Osteoblast (primary cell): ENCODE results near the gene VAPA. TPM values are rescaled to one million over a fixed set of nuclear protein-coding genes. Genes with fewer than 3 reads are reported as not detected.
A peak's percentile ranks its signal among the peaks of the same experiment; 100 is the strongest.

Experiments used
- DNase-seq: peaks from one replicate; pipeline ENCODE4 v3.0.0; 2011; ENCODE audit warnings: low spot score, mixed read lengths; ENCODE audit not compliant: insufficient read length; ENCODE audit errors: missing footprints
- H2AFZ ChIP-seq: 2 replicates; pipeline ENCODE4 v1.6.0; 2011; ENCODE audit warnings: mild to moderate bottlenecking, low read length
- H3K27ac ChIP-seq: 2 replicates; pipeline ENCODE4 v1.5.1; 2011; ENCODE audit warnings: mild to moderate bottlenecking, low read depth, low read length, moderate library complexity
- H3K27me3 ChIP-seq: 2 replicates; pipeline ENCODE4 v1.6.0; 2012; ENCODE audit warnings: mild to moderate bottlenecking, control low read depth, inconsistent platforms, low read length, moderate library complexity; ENCODE audit not compliant: insufficient read depth
- H3K36me3 ChIP-seq: 2 replicates; pipeline ENCODE4 v1.5.1; 2011; ENCODE audit warnings: mild to moderate bottlenecking, low read length, control low read depth, moderate library complexity; ENCODE audit not compliant: insufficient read depth
- H3K4me1 ChIP-seq: 2 replicates; pipeline ENCODE4 v1.5.1; 2011; ENCODE audit warnings: mild to moderate bottlenecking, low read length, control low read depth, moderate library complexity; ENCODE audit not compliant: insufficient read depth
- H3K4me2 ChIP-seq: 2 replicates; pipeline ENCODE4 v1.6.0; 2011; ENCODE audit warnings: mild to moderate bottlenecking, low read length; ENCODE audit not compliant: insufficient read depth
- H3K4me3 ChIP-seq: fragments of 200-600 bp; sonication (generic); 3 replicates; pipeline ENCODE4 v1.5.1; 2012; ENCODE audit warnings: mild to moderate bottlenecking, low read length, inconsistent platforms; ENCODE audit not compliant: insufficient read depth
- H3K79me2 ChIP-seq: 2 replicates; pipeline ENCODE4 v1.6.0; 2012; ENCODE audit warnings: mild to moderate bottlenecking, low read length, control low read depth, inconsistent platforms; ENCODE audit not compliant: insufficient read depth
- H3K9me3 ChIP-seq: 2 replicates; pipeline ENCODE4 v1.5.1; 2011; ENCODE audit warnings: low read depth, low read length, control low read depth
- H4K20me1 ChIP-seq: 2 replicates; pipeline ENCODE4 v1.6.0; 2012; ENCODE audit warnings: mild to moderate bottlenecking, low read length, control low read depth; ENCODE audit not compliant: insufficient read depth
- CTCF ChIP-seq: IDR thresholded peaks from 2 replicates; pipeline ENCODE4 v1.5.1; 2011; ENCODE audit warnings: mild to moderate bottlenecking, low read depth, low read length, moderate library complexity; ENCODE audit errors: extremely low read depth
- total RNA-seq: library from RNA; depleted of rRNA; stranded (reverse); fragments of >200 nt; gene quantifications from 2 replicates; pipeline ENCODE4 v1.2.3, GENCODE V29; 2012

The VAPA gene
- total RNA-seq, result 277 and 316 TPM in 2 replicates

GRCh38 chr18:9913526-9914333 is at the start of gene VAPA:
VAPA (plus strand) TSS chr18:9914016; CDS start chr18:9914257, 241 bp downstream.
- DNase-seq, result peak; percentile 99
- Histone ChIP-seq H3K27me3 (no peaks in the 10 kb centered on the region), H3K27ac (peak within 1 kb of the TSS; percentile 96), H3K36me3 (no peaks in the 10 kb centered on the region), H3K9me3 (no peaks in the 10 kb centered on the region), H3K79me2 (peaks cover 48% of the 10 kb centered on the region), H2AFZ (peak within 1 kb of the TSS; percentile 97), H3K4me3 (peak within 1 kb of the TSS; percentile 92), H3K4me1 (peaks cover 30% of the 10 kb centered on the region), H4K20me1 (peaks cover 30% of the 10 kb centered on the region), H3K4me2 (peak within 1 kb of the TSS; percentile 91)
- no peak for TF ChIP-seq CTCF

- no peak overlapping the region for H3K4me3 ChIP-seq
- H3K9me3 ChIP-seq, result peaks cover 4% of the 10 kb centered on the region
- no peaks in the 10 kb centered on the region for H4K20me1 ChIP-seq
- H3K27ac ChIP-seq, result no peak overlapping the region
- no peak overlapping the region for H2AFZ ChIP-seq
- DNase-seq, result no peak
- TF ChIP-seq CTCF, result no peak
- no peak overlapping the region for H3K4me2 ChIP-seq
- no peaks in the 10 kb centered on the region for H3K27me3 ChIP-seq
- H3K79me2 ChIP-seq, result no peaks in the 10 kb centered on the region
- peaks cover 10% of the 10 kb centered on the region for H3K36me3 ChIP-seq
- peaks cover 22% of the 10 kb centered on the region for H3K4me1 ChIP-seq
Observed at GRCh38 chr18:9865764-9866490, 47.9 kb upstream of the VAPA start.

- peaks cover 4% of the 10 kb centered on the region for H3K9me3 ChIP-seq
- H3K79me2 ChIP-seq, result no peaks in the 10 kb centered on the region
- H3K4me2 ChIP-seq, result no peak overlapping the region
- H4K20me1 ChIP-seq, result no peaks in the 10 kb centered on the region
- no peaks in the 10 kb centered on the region for H3K27me3 ChIP-seq
- no peak overlapping the region for H3K4me3 ChIP-seq
- TF ChIP-seq CTCF, result no peak
- no peak overlapping the region for H2AFZ ChIP-seq
- DNase-seq, result no peak
- H3K36me3 ChIP-seq, result peaks cover 3% of the 10 kb centered on the region
- H3K27ac ChIP-seq, result no peak overlapping the region
- peaks cover 22% of the 10 kb centered on the region for H3K4me1 ChIP-seq
Observed at GRCh38 chr18:9866627-9867026, 47.2 kb upstream of the VAPA start.

GRCh38 chr18:9867071-9867594 is 46.7 kb upstream of the VAPA start:
- H3K9me3 ChIP-seq, result peaks cover 4% of the 10 kb centered on the region
- no peaks in the 10 kb centered on the region for H3K27me3 ChIP-seq
- no peaks in the 10 kb centered on the region for H3K79me2 ChIP-seq
- H3K4me3 ChIP-seq, result no peak overlapping the region
- H3K36me3 ChIP-seq, result no peaks in the 10 kb centered on the region
- no peak for DNase-seq
- H3K27ac ChIP-seq, result no peak overlapping the region
- peaks cover 22% of the 10 kb centered on the region for H3K4me1 ChIP-seq
- no peak for TF ChIP-seq CTCF
- H2AFZ ChIP-seq, result no peak overlapping the region
- no peaks in the 10 kb centered on the region for H4K20me1 ChIP-seq
- no peak overlapping the region for H3K4me2 ChIP-seq
